AG04449 (cell line): ENCODE data around the gene LPAR3.
A peak's percentile ranks its signal among the peaks of the same experiment; 100 is the strongest.

Source experiments
- CTCF ChIA-PET: fragments of 350-600 bp; formaldehyde crosslinking; extraction: SDS; loops from one replicate; lab custom pipeline; 2021; ENCODE audit warnings: antibody characterized with exemption; lab: Yijun Ruan, JAX
- POLR2A ChIA-PET: fragments of 400-600, 350-600 bp; formaldehyde crosslinking; extraction: SDS; loops from one replicate; lab custom pipeline; 2020; ENCODE audit warnings: antibody characterized with exemption, inconsistent platforms; lab: Yijun Ruan, JAX
- DNase-seq: peaks from one replicate; pipeline ENCODE4 v3.0.0-alpha.2; 2010; ENCODE audit warnings: low read depth, low spot score
- H3K4me3 ChIP-seq: 2 replicates; pipeline ENCODE4 v1.5.1; 2011; ENCODE audit warnings: low read depth, mild to moderate bottlenecking, control low read depth, low read length
- CTCF ChIP-seq: IDR thresholded peaks from one replicate; pipeline ENCODE4 v1.5.1; 2011; ENCODE audit warnings: mild to moderate bottlenecking, moderate library complexity, low read length, control low read depth, inconsistent platforms; ENCODE audit not compliant: insufficient read depth; ENCODE audit errors: missing control alignments

Gene LPAR3

DNA sequence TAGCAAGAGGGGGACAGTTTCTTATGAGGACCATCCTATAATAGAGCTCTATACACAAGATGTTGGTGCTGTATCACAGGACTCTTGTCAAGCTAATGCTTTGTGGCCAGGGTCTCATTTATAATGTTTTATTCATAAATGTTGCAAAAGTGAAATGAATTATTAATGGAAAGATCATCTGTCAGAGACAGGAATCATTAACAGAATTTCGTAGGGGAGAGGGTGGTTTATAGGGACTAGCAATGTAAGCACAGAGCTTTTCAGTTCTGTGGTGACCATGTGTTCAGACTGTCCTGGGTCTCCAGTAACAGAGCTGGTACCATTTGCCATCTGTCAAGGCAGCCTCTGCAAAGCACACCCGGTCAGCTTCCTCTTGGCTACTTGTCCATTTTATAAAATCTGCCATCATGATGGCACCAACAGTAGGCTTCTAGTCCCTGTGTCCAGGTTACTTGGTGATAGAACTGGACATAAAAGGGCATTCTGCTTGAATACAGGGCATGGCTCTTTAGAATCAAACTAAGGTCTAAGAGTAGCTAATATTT, 36.2 kb downstream of the LPAR3 start:
- TF ChIP-seq CTCF = no peak
- ChIA-PET POLR2A (no interaction called here), CTCF (no interaction called here)
- DNase-seq = no peak
- H3K4me3 ChIP-seq = no peak overlapping the region

- CTCF ChIA-PET = no interaction called here
- POLR2A ChIA-PET = no interaction called here
- TF ChIP-seq CTCF = no peak
- no peak for DNase-seq
- no peak overlapping the region for H3K4me3 ChIP-seq
Measured at GRCh38 chr1:84855691-84856630, 37.0 kb downstream of the LPAR3 start.

- H3K4me3 ChIP-seq = no peak overlapping the region
- CTCF ChIA-PET = interaction anchor here (1.1 kb wide), 1 partner anchor 25 kb away, joined by 4 read pairs; no protein-coding TSS in a partner anchor
- DNase-seq = no peak
- POLR2A ChIA-PET = no interaction called here
- no peak for TF ChIP-seq CTCF
Measured at GRCh38 chr1:84855168-84855567, 37.8 kb downstream of the LPAR3 start.

GRCh38 chr1:84853741-84854721, 39.0 kb downstream of the LPAR3 start:
- no peak overlapping the region for H3K4me3 ChIP-seq
- ChIA-PET POLR2A (no interaction called here), CTCF (interaction anchor here (1.0 to 1.1 kb wide), 2 partner anchors 10 to 26 kb away, joined by 4 read pairs; no protein-coding TSS in a partner anchor)
- DNase-seq = no peak
- no peak for TF ChIP-seq CTCF

DNA sequence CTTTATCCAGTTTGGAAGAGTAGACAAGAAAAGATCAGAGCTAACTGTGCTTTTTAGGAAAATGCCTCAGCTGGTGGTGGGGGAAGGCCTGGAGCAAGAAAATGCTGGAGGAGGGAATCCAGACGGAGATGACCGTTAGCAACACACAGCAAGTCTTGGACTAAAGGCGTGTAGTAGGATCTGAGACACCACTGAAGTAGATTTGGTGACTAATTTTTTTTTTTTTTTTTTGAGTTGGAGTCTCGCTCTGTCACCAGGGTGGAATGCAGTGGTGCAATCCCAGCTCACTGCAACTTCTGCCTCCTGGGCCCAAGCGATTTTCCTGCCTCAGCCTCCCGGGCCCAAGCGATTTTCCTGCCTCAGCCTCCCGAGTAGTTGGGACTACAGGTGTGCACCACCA, 41.2 kb downstream of the LPAR3 start:
- DNase-seq = peak; percentile 68
- CTCF ChIA-PET = interaction anchor here (1.4 to 2.3 kb wide), 3 partner anchors 9 to 83 kb away, joined by 3 to 6 read pairs (median 5); no protein-coding TSS in a partner anchor
- no peak for TF ChIP-seq CTCF
- H3K4me3 ChIP-seq = no peak overlapping the region
- POLR2A ChIA-PET = interaction anchor here (1.1 kb wide), 1 partner anchor 346 kb away, joined by 3 read pairs; the partner anchor contains the start of genes GNG5 and SPATA1
